Measurements from ENCODE around the gene CYP4F22. TPM values are rescaled to one million over a fixed set of nuclear protein-coding genes. Genes with fewer than 3 reads are reported as not detected.

Gene CYP4F22
- total RNA-seq, 1 experiment from 2014 or later, result 4.9 TPM

DNA sequence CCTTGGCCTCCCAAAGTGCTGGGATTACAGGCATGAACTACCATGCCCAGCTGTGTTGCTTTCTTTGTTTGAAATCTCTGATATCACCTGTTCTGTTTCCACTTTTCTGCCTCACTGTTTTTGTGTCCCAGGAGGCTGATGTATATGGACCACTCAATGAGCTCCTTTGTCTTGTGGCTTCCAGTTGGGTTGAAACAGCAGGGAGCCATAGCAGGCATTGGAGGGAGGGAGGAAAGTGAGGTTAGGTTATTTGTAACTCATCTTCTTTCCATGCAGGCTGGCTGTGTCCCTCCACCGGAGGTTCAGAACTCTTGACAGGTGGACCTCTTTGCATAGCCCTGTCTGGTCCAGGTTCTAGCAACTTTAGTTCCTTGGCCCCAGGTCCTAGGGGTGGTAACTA lies 6.1 kb upstream of the CYP4F22 start:
- no peak overlapping the region for H3K27ac ChIP-seq (ENCODE audit: low read depth, low read length)
- DNase-seq (ENCODE audit: low read depth, low spot score) (no peak), ATAC-seq (no peak)
- H3K36me3 ChIP-seq (ENCODE audit: control insufficient read depth in 1 of 2, insufficient read depth in 2 of 2, low read length in 2 of 2), result no peaks in the 10 kb centered on the region
- intact Hi-C loops (cut with micrococcal nuclease), result no loop called here
- ChIA-PET RAD21 (ENCODE audit: low non-redundant PET in 1 of 2, low total read pairs in 2 of 2, uncharacterized antibody in 2 of 2, unreplicated experiment in 2 of 2) (no interaction called here), CTCF (no interaction called here), POLR2A (interaction anchor here (0.7 kb wide), 1 partner anchor 122 kb away, joined by 4 read pairs; no protein-coding TSS in a partner anchor)
- H3K4me3 ChIP-seq (replicated peaks in 1 of 2; ENCODE audit: low read depth in 1 of 2, low read length in 2 of 2), result no peak overlapping the region
- no peaks in the 10 kb centered on the region for H3K27me3 ChIP-seq (ENCODE audit: insufficient read depth, low read length)
- no peaks in the 10 kb centered on the region for H3K9me3 ChIP-seq (ENCODE audit: control insufficient read depth in 1 of 2, insufficient read depth in 1 of 2, low read depth in 1 of 2, low read length in 2 of 2)
- H4K20me1 ChIP-seq (ENCODE audit: insufficient read depth), result no peaks in the 10 kb centered on the region
- no peak overlapping the region for H2AFZ ChIP-seq (ENCODE audit: low read depth, low read length, poor library complexity, severe bottlenecking)
- peaks cover 2 to 11% of the 10 kb centered on the region in 2 experiments; a peak in 3 of 4 replicates for H3K4me1 ChIP-seq (ENCODE audit: control insufficient read depth in 1 of 2, insufficient read depth in 2 of 2, low read length in 2 of 2)
- H3K9ac ChIP-seq (ENCODE audit: low read length), result no peak overlapping the region
- no TSS peak for BruUV-seq (replicated peaks)
- H3K79me2 ChIP-seq (ENCODE audit: insufficient read depth, low read length), result no peaks in the 10 kb centered on the region
- H3K9me2 ChIP-seq (ENCODE audit: insufficient read depth), result no peaks in the 10 kb centered on the region
- H3K4me2 ChIP-seq (ENCODE audit: low read length), result no peak overlapping the region
- TF ChIP-seq EGR1 (IDR thresholded peaks at IDR 0.05; ENCODE audit: low read depth) (no peak), EZH2 (IDR thresholded peaks at IDR 0.05) (no peak), SIN3A (IDR thresholded peaks at IDR 0.05; ENCODE audit: low read depth) (no peak), ELF1 (IDR thresholded peaks at IDR 0.05; ENCODE audit: borderline replicate concordance, low read depth) (no peak), TCF7L2 (IDR thresholded peaks at IDR 0.05; ENCODE audit: borderline replicate concordance, extremely low read depth, insufficient read depth, insufficient read length) (no peak)
- TF ChIP-seq, protein P1, sequence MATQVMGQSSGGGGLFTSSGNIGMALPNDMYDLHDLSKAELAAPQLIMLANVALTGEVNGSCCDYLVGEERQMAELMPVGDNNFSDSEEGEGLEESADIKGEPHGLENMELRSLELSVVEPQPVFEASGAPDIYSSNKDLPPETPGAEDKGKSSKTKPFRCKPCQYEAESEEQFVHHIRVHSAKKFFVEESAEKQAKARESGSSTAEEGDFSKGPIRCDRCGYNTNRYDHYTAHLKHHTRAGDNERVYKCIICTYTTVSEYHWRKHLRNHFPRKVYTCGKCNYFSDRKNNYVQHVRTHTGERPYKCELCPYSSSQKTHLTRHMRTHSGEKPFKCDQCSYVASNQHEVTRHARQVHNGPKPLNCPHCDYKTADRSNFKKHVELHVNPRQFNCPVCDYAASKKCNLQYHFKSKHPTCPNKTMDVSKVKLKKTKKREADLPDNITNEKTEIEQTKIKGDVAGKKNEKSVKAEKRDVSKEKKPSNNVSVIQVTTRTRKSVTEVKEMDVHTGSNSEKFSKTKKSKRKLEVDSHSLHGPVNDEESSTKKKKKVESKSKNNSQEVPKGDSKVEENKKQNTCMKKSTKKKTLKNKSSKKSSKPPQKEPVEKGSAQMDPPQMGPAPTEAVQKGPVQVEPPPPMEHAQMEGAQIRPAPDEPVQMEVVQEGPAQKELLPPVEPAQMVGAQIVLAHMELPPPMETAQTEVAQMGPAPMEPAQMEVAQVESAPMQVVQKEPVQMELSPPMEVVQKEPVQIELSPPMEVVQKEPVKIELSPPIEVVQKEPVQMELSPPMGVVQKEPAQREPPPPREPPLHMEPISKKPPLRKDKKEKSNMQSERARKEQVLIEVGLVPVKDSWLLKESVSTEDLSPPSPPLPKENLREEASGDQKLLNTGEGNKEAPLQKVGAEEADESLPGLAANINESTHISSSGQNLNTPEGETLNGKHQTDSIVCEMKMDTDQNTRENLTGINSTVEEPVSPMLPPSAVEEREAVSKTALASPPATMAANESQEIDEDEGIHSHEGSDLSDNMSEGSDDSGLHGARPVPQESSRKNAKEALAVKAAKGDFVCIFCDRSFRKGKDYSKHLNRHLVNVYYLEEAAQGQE (IDR thresholded peaks at IDR 0.05; ENCODE audit: low read depth), result no peak

All from HCT116 (cell line).